ENCODE data around the gene TBX2. TPM values are rescaled to one million over a fixed set of nuclear protein-coding genes. Genes with fewer than 3 reads are reported as not detected.

Gene TBX2
- 10 to 100 TPM in 1 of 4 donors, 1 to 10 TPM in 3; 2.3 to 31.4 (median 8.2) TPM for total RNA-seq

DNA sequence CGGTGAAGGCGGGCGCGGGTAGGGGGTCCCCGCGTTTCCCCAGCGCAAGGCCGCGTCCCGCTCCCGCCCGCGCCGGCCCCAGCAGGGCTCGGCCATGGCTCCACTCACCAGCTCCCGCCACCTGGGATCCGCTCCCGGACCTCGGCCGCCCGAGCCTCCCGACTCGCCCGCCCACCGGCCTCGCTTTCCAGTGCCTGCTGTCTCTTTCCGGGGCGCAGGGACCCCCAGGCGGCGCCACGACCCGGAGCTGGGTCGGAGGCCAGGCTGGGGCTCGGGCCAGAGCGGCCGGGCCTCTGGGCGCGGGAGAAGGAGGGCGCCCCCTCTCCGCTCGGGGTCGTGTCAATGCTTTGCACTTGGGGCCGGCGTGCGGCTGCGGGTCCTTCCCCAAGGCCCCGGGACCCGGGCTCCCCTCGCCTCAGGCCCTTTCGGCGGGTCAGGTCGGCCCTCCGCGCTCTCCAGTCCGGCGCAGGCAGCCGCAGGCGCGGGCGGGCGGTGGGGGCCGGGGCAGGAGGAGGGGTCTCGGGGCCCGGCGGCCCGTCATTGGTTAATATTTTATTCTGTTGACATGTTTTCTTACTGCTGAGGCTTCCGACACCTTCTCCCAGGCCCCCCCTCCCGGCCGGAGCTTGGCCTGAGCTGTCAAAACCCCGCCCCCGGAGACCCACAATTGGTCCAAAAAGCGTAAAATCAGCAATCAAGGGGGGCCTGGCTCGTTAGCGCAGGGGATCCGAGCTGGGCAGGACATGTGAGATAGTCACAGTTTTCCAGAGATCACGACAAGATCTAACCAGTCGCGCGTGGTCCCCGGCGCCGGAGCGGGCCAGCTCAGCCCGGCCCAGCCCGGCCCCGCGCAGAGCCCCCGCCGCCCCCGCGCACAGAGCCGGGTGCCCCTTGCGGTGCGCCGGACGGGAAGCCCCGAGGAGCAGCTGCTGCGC, at the start of gene TBX2:
Gene TBX2, plus strand, starts transcription at position 713 of the 935 bp plus-strand sequence. CDS start 334 bp downstream, outside the sequence.
- peak within 1 kb of the TSS; percentile 13 to 82 (median 58) for H3K27ac ChIP-seq
- peaks cover 0 to 68% of the 10 kb centered on the region in 2 donors for H3K27me3 ChIP-seq
- TF ChIP-seq, protein P1, sequence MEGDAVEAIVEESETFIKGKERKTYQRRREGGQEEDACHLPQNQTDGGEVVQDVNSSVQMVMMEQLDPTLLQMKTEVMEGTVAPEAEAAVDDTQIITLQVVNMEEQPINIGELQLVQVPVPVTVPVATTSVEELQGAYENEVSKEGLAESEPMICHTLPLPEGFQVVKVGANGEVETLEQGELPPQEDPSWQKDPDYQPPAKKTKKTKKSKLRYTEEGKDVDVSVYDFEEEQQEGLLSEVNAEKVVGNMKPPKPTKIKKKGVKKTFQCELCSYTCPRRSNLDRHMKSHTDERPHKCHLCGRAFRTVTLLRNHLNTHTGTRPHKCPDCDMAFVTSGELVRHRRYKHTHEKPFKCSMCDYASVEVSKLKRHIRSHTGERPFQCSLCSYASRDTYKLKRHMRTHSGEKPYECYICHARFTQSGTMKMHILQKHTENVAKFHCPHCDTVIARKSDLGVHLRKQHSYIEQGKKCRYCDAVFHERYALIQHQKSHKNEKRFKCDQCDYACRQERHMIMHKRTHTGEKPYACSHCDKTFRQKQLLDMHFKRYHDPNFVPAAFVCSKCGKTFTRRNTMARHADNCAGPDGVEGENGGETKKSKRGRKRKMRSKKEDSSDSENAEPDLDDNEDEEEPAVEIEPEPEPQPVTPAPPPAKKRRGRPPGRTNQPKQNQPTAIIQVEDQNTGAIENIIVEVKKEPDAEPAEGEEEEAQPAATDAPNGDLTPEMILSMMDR (IDR thresholded peaks at IDR 0.05): no peak
- no peak for TF ChIP-seq POLR2A (IDR thresholded peaks at IDR 0.05)
- H3K9me3 ChIP-seq: no peaks in the 10 kb centered on the region
- H3K4me1 ChIP-seq: peaks cover 0 to 53% (median 27%) of the 10 kb centered on the region in 4 donors
- no peaks in the 10 kb centered on the region for H3K36me3 ChIP-seq
- DNase-seq: peak in 2 of 3 donors; percentile 58 to 63
- H3K4me3 ChIP-seq: peak within 1 kb of the TSS; percentile 30 to 59 (median 40)

DNA sequence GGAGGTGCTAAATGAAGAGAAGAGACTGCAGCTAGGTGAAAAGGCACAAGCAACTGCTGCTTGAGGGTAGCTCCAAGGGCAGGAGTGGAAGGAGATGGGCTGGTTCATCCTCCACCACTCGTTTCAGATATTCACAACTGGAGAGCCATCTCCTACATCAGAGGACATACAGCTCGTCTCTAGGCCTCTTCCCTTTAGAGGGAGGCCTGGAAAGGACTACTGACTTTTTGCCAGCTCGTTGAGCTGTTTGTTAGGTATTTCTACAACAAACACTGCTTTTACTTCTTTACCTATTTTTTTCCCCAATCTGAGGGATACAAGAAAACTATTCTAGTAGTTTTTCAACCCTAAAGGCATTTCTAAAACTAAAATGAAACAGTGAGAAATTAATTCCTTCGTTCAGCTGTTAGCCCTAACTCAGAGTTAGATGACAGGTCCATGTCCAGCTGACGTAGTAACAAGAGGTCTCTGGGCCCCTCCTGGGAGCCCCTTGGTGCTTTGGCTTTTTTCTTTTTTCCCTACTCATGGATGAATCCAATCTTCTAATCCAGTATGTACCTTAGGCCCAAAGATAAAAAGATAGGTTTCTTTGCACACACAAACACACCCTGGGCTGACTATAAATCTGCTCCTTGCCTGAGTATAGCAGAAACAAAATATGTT, 47.8 kb upstream of the TBX2 start:
- H3K9me3 ChIP-seq: no peaks in the 10 kb centered on the region
- no peaks in the 10 kb centered on the region for H3K4me1 ChIP-seq
- TF ChIP-seq, protein P1 (IDR thresholded peaks at IDR 0.05): no peak
- no peak overlapping the region for H3K4me3 ChIP-seq
- no peaks in the 10 kb centered on the region for H3K36me3 ChIP-seq
- DNase-seq: no peak
- no peaks in the 10 kb centered on the region for H3K27me3 ChIP-seq
- H3K27ac ChIP-seq: no peak overlapping the region

DNA sequence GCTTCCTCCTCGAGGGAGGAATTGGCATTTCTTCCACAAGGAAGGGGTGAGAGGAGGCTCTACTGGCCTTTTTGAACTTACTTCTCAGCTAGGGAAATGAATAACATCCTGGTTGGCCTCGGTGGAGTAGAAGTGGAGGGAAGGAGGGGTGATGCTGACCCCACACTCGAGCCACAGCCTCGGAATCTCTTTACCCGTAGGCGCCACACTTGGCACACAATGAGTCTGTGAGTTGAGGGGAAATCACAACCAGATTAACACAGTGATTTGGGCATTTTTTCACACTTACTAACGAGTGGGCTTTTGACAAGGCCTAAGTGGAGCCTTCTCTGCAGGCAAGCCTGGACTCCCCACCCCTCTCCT, 47.3 kb upstream of the TBX2 start:
- no peaks in the 10 kb centered on the region for H3K4me1 ChIP-seq
- no peaks in the 10 kb centered on the region for H3K27me3 ChIP-seq
- TF ChIP-seq, protein P1 (IDR thresholded peaks at IDR 0.05): no peak
- TF ChIP-seq POLR2A (IDR thresholded peaks at IDR 0.05): no peak
- H3K9me3 ChIP-seq: no peaks in the 10 kb centered on the region
- no peak for DNase-seq
- no peak overlapping the region for H3K27ac ChIP-seq
- H3K4me3 ChIP-seq: no peak overlapping the region
- H3K36me3 ChIP-seq: no peaks in the 10 kb centered on the region

DNA sequence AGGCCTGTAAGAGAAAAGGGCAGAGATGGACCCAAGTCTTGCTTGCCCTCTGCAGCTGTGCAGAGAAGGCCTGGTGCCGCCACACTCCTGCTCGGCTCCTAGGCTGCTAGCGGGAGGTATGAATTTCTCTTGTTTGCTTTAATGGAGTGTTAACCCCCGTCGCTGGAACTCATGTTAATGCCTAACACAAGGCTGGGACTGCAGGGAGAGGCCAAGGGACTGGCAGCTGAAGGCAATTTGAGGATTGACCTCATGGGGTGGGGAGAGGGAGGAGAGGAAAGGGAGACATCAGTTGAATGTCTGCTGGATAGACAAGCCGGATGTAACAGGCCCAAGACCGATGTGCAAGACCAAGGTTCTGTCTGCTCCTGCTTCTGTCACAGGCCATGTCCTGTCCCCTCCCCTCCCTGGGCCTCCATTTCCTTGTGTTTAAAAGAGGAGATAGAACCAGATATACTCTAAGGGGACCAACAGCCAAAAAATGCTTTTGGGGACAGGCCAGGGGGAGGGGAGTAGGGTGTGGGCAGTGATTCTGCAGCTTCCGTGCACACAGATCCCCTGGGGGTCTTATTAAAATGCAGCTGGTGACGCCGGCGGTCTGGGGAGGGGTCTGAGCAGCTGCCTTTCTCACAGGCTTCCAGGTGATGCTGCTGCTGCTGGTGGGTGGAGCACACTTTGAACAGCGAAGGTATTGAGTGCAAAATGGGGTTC, 46.7 kb upstream of the TBX2 start:
- H3K36me3 ChIP-seq: no peaks in the 10 kb centered on the region
- no peak for DNase-seq
- TF ChIP-seq, protein P1 (IDR thresholded peaks at IDR 0.05): no peak
- TF ChIP-seq POLR2A (IDR thresholded peaks at IDR 0.05): no peak
- no peak overlapping the region for H3K27ac ChIP-seq
- no peaks in the 10 kb centered on the region for H3K9me3 ChIP-seq
- H3K4me3 ChIP-seq: no peak overlapping the region
- no peaks in the 10 kb centered on the region for H3K4me1 ChIP-seq
- no peaks in the 10 kb centered on the region for H3K27me3 ChIP-seq

DNA sequence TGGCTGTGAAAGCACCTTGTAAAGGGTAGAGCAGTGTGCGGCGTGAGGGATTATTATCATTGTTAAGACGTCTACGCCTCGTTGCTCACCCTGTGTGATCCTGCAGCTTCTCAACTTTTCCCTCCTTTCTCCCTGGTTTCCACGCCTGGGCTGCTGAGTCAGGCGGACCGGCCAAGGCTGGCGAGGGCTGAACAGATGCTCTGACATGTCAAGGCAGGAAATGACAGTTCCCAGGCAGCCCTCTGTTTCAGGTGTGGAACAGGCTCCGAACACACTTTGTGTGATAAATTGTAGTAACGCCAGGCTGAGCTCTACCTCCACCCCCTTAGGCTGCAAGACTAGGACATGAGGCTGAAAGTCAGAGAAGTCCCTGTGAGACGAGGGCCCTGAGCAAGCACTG, 46.0 kb upstream of the TBX2 start:
- no peak overlapping the region for H3K27ac ChIP-seq

More for the DNA sequence above, 46.0 kb upstream of the TBX2 start:
- Histone ChIP-seq H3K4me3 (no peak overlapping the region), H3K36me3 (no peaks in the 10 kb centered on the region), H3K9me3 (no peaks in the 10 kb centered on the region), H3K27me3 (no peaks in the 10 kb centered on the region), H3K4me1 (no peaks in the 10 kb centered on the region)
- no peak for DNase-seq
- no peak for TF ChIP-seq POLR2A (IDR thresholded peaks at IDR 0.05)
- TF ChIP-seq, protein P1 (IDR thresholded peaks at IDR 0.05): no peak
